WERI-Rb-1 (cell line): ENCODE results near the gene CSF1R.

Experiments used
- DNase-seq: peaks from one replicate; pipeline ENCODE4 v3.0.0-alpha.2; 2020
- H3K27ac ChIP-seq: fragments of 250-450 bp; sonication (Bioruptor Pico); 2 replicates; pipeline ENCODE4 v1.5.1; 2020; ENCODE audit warnings: mild to moderate bottlenecking, moderate library complexity
- H3K27me3 ChIP-seq: fragments of 250-450 bp; sonication (Bioruptor Pico); 2 replicates; pipeline ENCODE4 v1.5.1; 2021; ENCODE audit warnings: mild to moderate bottlenecking, low read depth, moderate library complexity; ENCODE audit not compliant: insufficient read depth, severe bottlenecking
- H3K36me3 ChIP-seq: fragments of 250-450 bp; sonication (Bioruptor Pico); 2 replicates; pipeline ENCODE4 v1.5.1; 2020; ENCODE audit warnings: mild to moderate bottlenecking, moderate library complexity
- H3K4me3 ChIP-seq: 2 replicates; pipeline ENCODE4 v1.5.1; 2011; ENCODE audit warnings: low read depth, mild to moderate bottlenecking, control low read depth, low read length
- H3K9me3 ChIP-seq: fragments of 250-450 bp; sonication (Bioruptor Pico); 2 replicates; pipeline ENCODE4 v1.5.1; 2021; ENCODE audit warnings: mild to moderate bottlenecking, moderate library complexity; ENCODE audit not compliant: severe bottlenecking
- TF ChIP-seq, protein P1 (sequence below): IDR thresholded peaks from 2 replicates; pipeline ENCODE4 v1.5.1; 2011; ENCODE audit warnings: low read depth, mild to moderate bottlenecking, control low read depth, inconsistent platforms, low read length

The CSF1R gene

DNA sequence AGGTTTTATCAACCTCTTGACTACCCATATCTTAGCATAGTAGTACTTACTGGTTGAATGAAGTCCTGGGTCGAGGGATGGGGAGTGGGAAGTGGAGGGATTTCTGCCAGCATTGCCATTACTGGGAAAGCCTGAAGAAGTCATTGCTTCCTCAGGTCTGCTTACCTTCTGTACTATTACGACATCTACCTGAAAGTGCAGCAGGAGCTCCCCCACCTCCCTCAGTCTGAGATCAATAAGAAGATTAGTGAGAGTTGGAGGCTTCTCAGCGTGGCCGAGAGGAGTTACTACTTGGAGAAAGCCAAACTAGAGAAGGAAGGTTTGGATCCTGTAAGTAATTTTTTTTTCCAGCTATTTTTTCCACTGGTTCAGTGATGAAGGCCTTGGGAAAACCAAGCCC, 80.0 kb downstream of the CSF1R start:
- TF ChIP-seq, protein P1, sequence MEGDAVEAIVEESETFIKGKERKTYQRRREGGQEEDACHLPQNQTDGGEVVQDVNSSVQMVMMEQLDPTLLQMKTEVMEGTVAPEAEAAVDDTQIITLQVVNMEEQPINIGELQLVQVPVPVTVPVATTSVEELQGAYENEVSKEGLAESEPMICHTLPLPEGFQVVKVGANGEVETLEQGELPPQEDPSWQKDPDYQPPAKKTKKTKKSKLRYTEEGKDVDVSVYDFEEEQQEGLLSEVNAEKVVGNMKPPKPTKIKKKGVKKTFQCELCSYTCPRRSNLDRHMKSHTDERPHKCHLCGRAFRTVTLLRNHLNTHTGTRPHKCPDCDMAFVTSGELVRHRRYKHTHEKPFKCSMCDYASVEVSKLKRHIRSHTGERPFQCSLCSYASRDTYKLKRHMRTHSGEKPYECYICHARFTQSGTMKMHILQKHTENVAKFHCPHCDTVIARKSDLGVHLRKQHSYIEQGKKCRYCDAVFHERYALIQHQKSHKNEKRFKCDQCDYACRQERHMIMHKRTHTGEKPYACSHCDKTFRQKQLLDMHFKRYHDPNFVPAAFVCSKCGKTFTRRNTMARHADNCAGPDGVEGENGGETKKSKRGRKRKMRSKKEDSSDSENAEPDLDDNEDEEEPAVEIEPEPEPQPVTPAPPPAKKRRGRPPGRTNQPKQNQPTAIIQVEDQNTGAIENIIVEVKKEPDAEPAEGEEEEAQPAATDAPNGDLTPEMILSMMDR: no peak
- Histone ChIP-seq H3K4me3 (no peak overlapping the region), H3K27me3 (no peaks in the 10 kb centered on the region), H3K9me3 (no peaks in the 10 kb centered on the region), H3K36me3 (peaks cover 78% of the 10 kb centered on the region), H3K27ac (no peak overlapping the region)
- peak; percentile 58 for DNase-seq
